DMS53 (cell line): Measurements from ENCODE around the gene MOCS2.

Experiments
- DNase-seq: peaks from one replicate; lab custom pipeline; 2025; lab: John Stamatoyannopoulos, UW

MOCS2 gene

DNA sequence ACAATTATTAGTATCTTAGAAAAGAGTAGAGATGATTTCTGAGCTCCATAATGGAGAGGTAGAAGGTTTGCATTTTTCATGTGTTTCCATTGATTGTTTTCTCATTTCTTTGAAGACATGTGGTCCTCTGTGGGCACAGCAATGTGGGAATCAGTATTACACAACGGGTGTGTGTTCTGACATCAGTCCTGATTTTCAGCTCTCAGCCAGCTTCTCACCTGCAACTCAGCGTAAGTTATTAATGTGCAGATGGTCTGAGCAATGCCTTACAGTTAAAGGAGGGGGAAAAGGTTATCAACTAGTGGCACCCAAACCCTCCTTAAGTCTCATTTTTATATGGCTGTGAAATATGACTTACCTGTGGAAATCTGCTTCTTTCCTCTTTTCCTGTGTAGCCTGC is 61.3 kb downstream of the MOCS2 start:
- DNase-seq = peak; percentile 22
